K562 (cell line): ENCODE data around the gene ABHD16A. TPM values are rescaled to one million over a fixed set of nuclear protein-coding genes. Genes with fewer than 3 reads are reported as not detected.

Experiments used
- E2F6 ChIP-seq, 2 experiments: IDR thresholded peaks; 2 replicates each; pipeline ENCODE4 v1.6.1; 2011; ENCODE audit warnings: borderline replicate concordance in 1 of 2, control low read depth in 1 of 2, low read depth in 1 of 2, low read length in 1 of 2, mild to moderate bottlenecking in 1 of 2, mixed read lengths in 1 of 2, moderate library complexity in 1 of 2; ENCODE audit not compliant: insufficient read depth in 1 of 2, insufficient read length in 1 of 2, poor library complexity in 1 of 2, severe bottlenecking in 1 of 2; ENCODE audit errors: extremely low read depth in 1 of 2
- ETS2 ChIP-seq: IDR thresholded peaks from 2 replicates; pipeline ENCODE4 v1.6.1; 2016; ENCODE audit warnings: borderline replicate concordance, missing genetic modification characterization, mild to moderate bottlenecking, moderate library complexity, missing compliant biosample characterization; ENCODE audit not compliant: poor library complexity, severe bottlenecking
- GTF3C2 ChIP-seq: IDR thresholded peaks from 3 replicates; pipeline ENCODE4 v1.6.1; 2011; ENCODE audit warnings: borderline replicate concordance, mild to moderate bottlenecking, moderate library complexity; ENCODE audit not compliant: insufficient read length; ENCODE audit errors: extremely low read depth
- KDM4B ChIP-seq, 2 experiments: fragments of 450-650 bp in 1 of 2; sonication (generic) in 1 of 2; IDR thresholded peaks; 2 replicates each; pipeline ENCODE4 v1.6.1; 2016 to 2017; ENCODE audit warnings: borderline replicate concordance in 2 of 2, antibody characterized with exemption in 1 of 2, low read depth in 1 of 2, mild to moderate bottlenecking in 1 of 2
- MEIS2 ChIP-seq: fragments of 450-650 bp; IDR thresholded peaks from 2 replicates; pipeline ENCODE4 v1.6.1; 2014; ENCODE audit warnings: mild to moderate bottlenecking; ENCODE audit not compliant: partially characterized antibody
- NBN ChIP-seq: fragments of 450-650 bp; IDR thresholded peaks from 2 replicates; pipeline ENCODE4 v1.6.1; 2016; ENCODE audit warnings: low read depth, mild to moderate bottlenecking
- NR1H2 ChIP-seq: sonication (generic); formaldehyde crosslinking; IDR thresholded peaks from 2 replicates; pipeline ENCODE4 v1.4.0; 2020; ENCODE audit warnings: mild to moderate bottlenecking, missing genetic modification reagents
- SAP30 ChIP-seq: fragments of 200-600 bp; sonication (generic); IDR thresholded peaks from 2 replicates; pipeline ENCODE4 v1.6.1; 2012; ENCODE audit warnings: borderline replicate concordance, low read depth, mild to moderate bottlenecking, moderate library complexity, low read length, control low read depth, inconsistent platforms; ENCODE audit not compliant: insufficient read depth, poor library complexity, severe bottlenecking
- SOX6 ChIP-seq: fragments of 450-650 bp; IDR thresholded peaks from 2 replicates; pipeline ENCODE4 v1.6.1; 2014; ENCODE audit warnings: mild to moderate bottlenecking
- TFAM ChIP-seq: fragments of 250-450 bp; sonication (Bioruptor Pico); conservative IDR thresholded peaks from 2 replicates; pipeline ENCODE4 v1.5.0; 2021; ENCODE audit warnings: mild to moderate bottlenecking, moderate library complexity
- TFAP4 ChIP-seq: sonication (generic); formaldehyde crosslinking; IDR thresholded peaks from 2 replicates; pipeline ENCODE4 v1.8.0; 2022; ENCODE audit warnings: missing genetic modification reagents, mild to moderate bottlenecking, moderate library complexity, borderline replicate concordance
- ZBTB12 ChIP-seq: fragments of 250-450 bp; sonication (Bioruptor Pico); IDR thresholded peaks from 2 replicates; pipeline ENCODE4 v1.4.0; 2020
- ZKSCAN1 ChIP-seq: fragments of 150-350 bp; IDR thresholded peaks from 2 replicates; pipeline ENCODE4 v1.6.1; 2016; ENCODE audit warnings: low read depth, low read length
- ZNF197 ChIP-seq: fragments of 200-800 bp; sonication (Bioruptor generic); IDR thresholded peaks from 2 replicates; pipeline ENCODE4 v1.6.1; 2016; ENCODE audit warnings: low read depth, missing genetic modification characterization, missing compliant biosample characterization
- ZNF239 ChIP-seq: fragments of 250-450 bp; sonication (Bioruptor Pico); IDR thresholded peaks from 2 replicates; pipeline ENCODE4 v1.4.0; 2020; ENCODE audit warnings: mild to moderate bottlenecking
- ZNF511 ChIP-seq: sonication (generic); formaldehyde crosslinking; IDR thresholded peaks from 2 replicates; pipeline ENCODE4 v1.8.0; 2022; ENCODE audit warnings: mild to moderate bottlenecking, missing genetic modification reagents
- ZNF75A ChIP-seq: fragments of 450-650 bp; formaldehyde crosslinking; IDR thresholded peaks from 2 replicates; pipeline ENCODE4 v1.4.0; 2020; ENCODE audit warnings: mild to moderate bottlenecking
- polyA plus RNA-seq, 8 experiments: library from polyadenylated mRNA; depleted of rRNA in 4 of 8; stranded (reverse) in 5 of 8; unstranded in 3 of 8; fragments of >200 nt; fragmentation: Nextera tagmentation in 2 of 8; fragmentation: Illumina TruSeq in 1 of 8; extraction: Ambion mirVana in 2 of 8; extraction: Trizol in 1 of 8; gene quantifications; 2 replicates each; pipeline versions ENCODE4 v1.2.1 to v1.2.3, GENCODE V29; 2011 to 2014; ENCODE audit warnings: inconsistent platforms in 1 of 8, missing spikeins in 1 of 8
- total RNA-seq, 7 experiments: library from RNA; depleted of rRNA in 6 of 7; stranded (reverse); fragments of >200 nt in 6 of 7; fragmentation: Illumina TruSeq in 2 of 7; extraction: Trizol in 2 of 7; gene quantifications; 2 replicates each; pipeline versions ENCODE4 v1.2.1 to v1.2.3, GENCODE V29; 2011 to 2021; ENCODE audit warnings: low replicate concordance in 1 of 7

Gene ABHD16A
- total and polyA plus RNA-seq, 9 of the 15 experiments (the other 6 are each of a cell fraction or from before 2014, with no cell fraction given): 25.8 to 120 (median 81.6) TPM

- TF ChIP-seq GTF3C2 (no peak), SOX6 (no peak), NBN (no peak), TFAP4 (no peak), E2F6 (IDR thresholded peaks at IDR 0.05; ENCODE audit: borderline replicate concordance in 1 of 2, extremely low read depth in 1 of 2, insufficient read depth in 1 of 2, insufficient read length in 1 of 2, low read depth in 1 of 2, low read length in 1 of 2, poor library complexity in 1 of 2, severe bottlenecking in 1 of 2) (no peak), KDM4B (IDR thresholded peaks at IDR 0.05; ENCODE audit: borderline replicate concordance in 2 of 2, low read depth in 1 of 2) (no peak), ZKSCAN1 (no peak), SAP30 (no peak), TFAM (no peak), ETS2 (tag) (no peak), ZBTB12 (no peak), MEIS2 (no peak), ZNF511 (CRISPR knock-in tag) (no peak), ZNF197 (no peak), ZNF239 (CRISPR knock-in tag) (no peak), NR1H2 (no peak), ZNF75A (CRISPR knock-in tag) (no peak)
These were observed 39.8 kb downstream of the ABHD16A start (continued) for GRCh38 chr6:31663126-31663960.
